PC-9 (cell line): ENCODE data around the gene ING1. TPM values are rescaled to one million over a fixed set of nuclear protein-coding genes. Genes with fewer than 3 reads are reported as not detected.
"Not testable (repeated sequence)": the region's sequence is repeated elsewhere in the genome, so short reads cannot be mapped to it uniquely, and the experiment has no call there.

ENCODE experiments used
- BruUV-seq: library from RNA; stranded (reverse); fragments of 400-500 nt; replicated peaks from 2 replicates; lab custom pipeline; 2021; lab: Mats Ljungman, UMichigan
- CTCF ChIA-PET: fragments of 300-600 bp; sonication (Branson Sonifier 250); formaldehyde crosslinking; loops from one replicate; lab custom pipeline; 2022; ENCODE audit warnings: antibody characterized with exemption; lab: Charles Lee
- POLR2A ChIA-PET: fragments of 300-600 bp; sonication (Branson Sonifier 250); formaldehyde crosslinking; loops from one replicate; lab custom pipeline; 2022; ENCODE audit warnings: antibody characterized with exemption; ENCODE audit not compliant: unreplicated experiment; lab: Charles Lee
- DNase-seq, 2 experiments: peaks; one replicate each; pipeline versions ENCODE4 v3.0.0 to v3.0.0-alpha.2; 2015 to 2022; ENCODE audit warnings: mixed read lengths in 1 of 2
- H2AFZ ChIP-seq: fragments of 200-600 bp; sonication (generic); 2 replicates; pipeline ENCODE4 v1.8.1; 2017; ENCODE audit warnings: antibody characterized with exemption
- H3F3A ChIP-seq: fragments of 200-600 bp; sonication (generic); 2 replicates; pipeline ENCODE4 v1.8.1; 2017; ENCODE audit warnings: antibody characterized with exemption, mild to moderate bottlenecking, low read depth; ENCODE audit not compliant: insufficient read depth
- H3K27ac ChIP-seq: fragments of 200-600 bp; sonication (generic); 2 replicates; pipeline ENCODE4 v1.6.1; 2016; ENCODE audit warnings: mixed run types
- H3K27me3 ChIP-seq: fragments of 200-600 bp; sonication (generic); 2 replicates; pipeline ENCODE4 v1.6.1; 2016; ENCODE audit warnings: low read depth, mixed run types; ENCODE audit not compliant: insufficient read depth
- H3K36me3 ChIP-seq: fragments of 200-600 bp; sonication (generic); 2 replicates; pipeline ENCODE4 v1.6.1; 2016; ENCODE audit warnings: low read depth, mixed run types
- H3K4me1 ChIP-seq: fragments of 200-600 bp; sonication (generic); replicated peaks from 2 replicates; pipeline ENCODE4 v1.6.1; 2016; ENCODE audit warnings: mixed run types; ENCODE audit not compliant: insufficient read depth
- H3K4me2 ChIP-seq: fragments of 200-600 bp; sonication (generic); 2 replicates; pipeline ENCODE4 v1.6.1; 2017; ENCODE audit warnings: mixed run types
- H3K4me3 ChIP-seq: fragments of 200-600 bp; sonication (generic); 2 replicates; pipeline ENCODE4 v1.6.1; 2016; ENCODE audit warnings: mixed run types
- H3K79me2 ChIP-seq: fragments of 200-600 bp; sonication (generic); 2 replicates; pipeline ENCODE4 v1.6.1; 2017; ENCODE audit warnings: low read depth, mixed run types
- H3K9me2 ChIP-seq: fragments of 200-600 bp; sonication (generic); 2 replicates; pipeline ENCODE4 v1.8.1; 2017; ENCODE audit warnings: mild to moderate bottlenecking; ENCODE audit not compliant: insufficient read depth
- H3K9me3 ChIP-seq: fragments of 200-600 bp; sonication (generic); 2 replicates; pipeline ENCODE4 v1.8.1; 2016; ENCODE audit warnings: low read depth; ENCODE audit not compliant: insufficient read depth
- H4K20me1 ChIP-seq: fragments of 200-600 bp; sonication (generic); 2 replicates; pipeline ENCODE4 v1.8.1; 2017; ENCODE audit not compliant: insufficient read depth
- CTCF ChIP-seq: fragments of 200-600 bp; sonication (generic); conservative IDR thresholded peaks from 2 replicates; pipeline ENCODE4 v1.6.1; 2017; ENCODE audit warnings: mixed run types, antibody characterized with exemption, mild to moderate bottlenecking, moderate library complexity
- EZH2 ChIP-seq: fragments of 200-600 bp; sonication (generic); IDR thresholded peaks from 2 replicates; pipeline ENCODE4 v1.8.0; 2017; ENCODE audit warnings: antibody characterized with exemption, low read depth
- intact Hi-C: fragments of 100-400 bp; cut with micrococcal nuclease; formaldehyde crosslinking; loops from one replicate; pipeline ENCODE4 v1.10.0; 2022; ENCODE audit not compliant: unreplicated experiment
- total RNA-seq: library from RNA; stranded (reverse); gene quantifications from 2 replicates; pipeline ENCODE4 v1.2.3, GENCODE V29; 2021

ING1 gene
- total RNA-seq, 1 experiment from 2014 or later, result 21.2 TPM

GRCh38 chr13:110700641-110701040 is 12.9 kb upstream of the ING1 start:
- no peak for DNase-seq
- Histone ChIP-seq H2AFZ (no peak overlapping the region), H3K79me2 (peaks cover 39% of the 10 kb centered on the region), H3K4me1 (peaks cover 22% of the 10 kb centered on the region), H3K9me2 (no peaks in the 10 kb centered on the region), H3K4me2 (no peak overlapping the region), H3K4me3 (no peak overlapping the region), H4K20me1 (peaks cover 5% of the 10 kb centered on the region), H3K27ac (no peak overlapping the region), H3K27me3 (no peaks in the 10 kb centered on the region), H3K9me3 (no peaks in the 10 kb centered on the region), H3K36me3 (peaks cover 28% of the 10 kb centered on the region), H3F3A (peaks cover 14% of the 10 kb centered on the region)
- TF ChIP-seq CTCF (no peak), EZH2 (no peak)
- ChIA-PET POLR2A (no interaction called here), CTCF (no interaction called here)
- intact Hi-C loops, result no loop called here
- BruUV-seq, result no TSS peak

GRCh38 chr13:110701061-110701460 is 12.4 kb upstream of the ING1 start:
- H3K79me2 ChIP-seq, result peaks cover 40% of the 10 kb centered on the region
- CTCF ChIA-PET, intact Hi-C loops, H3K4me2 ChIP-seq, H2AFZ ChIP-seq, H3K9me2 ChIP-seq, POLR2A ChIA-PET, H3K27me3 ChIP-seq, H3K27ac ChIP-seq, DNase-seq, H3K9me3 ChIP-seq, H3K4me3 ChIP-seq, BruUV-seq, H4K20me1 ChIP-seq: not testable (repeated sequence)
- H3K4me1 ChIP-seq, result peaks cover 22% of the 10 kb centered on the region
- H3K36me3 ChIP-seq, result peaks cover 27% of the 10 kb centered on the region
- peaks cover 14% of the 10 kb centered on the region for H3F3A ChIP-seq

- no TSS peak for BruUV-seq
Measured at GRCh38 chr13:110702089-110702488, 11.4 kb upstream of the ING1 start.

More at GRCh38 chr13:110702089-110702488, 11.4 kb upstream of the ING1 start:
- intact Hi-C loops, result no loop called here
- no peak for DNase-seq
- Histone ChIP-seq H2AFZ (no peak overlapping the region), H4K20me1 (peaks cover 5% of the 10 kb centered on the region), H3K4me2 (no peak overlapping the region), H3K4me3 (no peak overlapping the region), H3K9me2 (no peaks in the 10 kb centered on the region), H3K27ac (no peak overlapping the region), H3K9me3 (no peaks in the 10 kb centered on the region), H3K36me3 (peaks cover 17% of the 10 kb centered on the region; the same call in 1 of the 2 replicates), H3K79me2 (peaks cover 40% of the 10 kb centered on the region), H3F3A (peaks cover 14% of the 10 kb centered on the region), H3K4me1 (peaks cover 22% of the 10 kb centered on the region), H3K27me3 (no peaks in the 10 kb centered on the region)
- TF ChIP-seq EZH2, result no peak
- TF ChIP-seq CTCF, result no peak
- ChIA-PET CTCF (no interaction called here), POLR2A (no interaction called here)
